ENCODE results near the gene PRKCE.

Gene PRKCE

GRCh38 chr2:45710468-45710867 lies 59.0 kb downstream of the PRKCE start:
- H3K4me3 ChIP-seq (replicated peaks in 1 of 2; ENCODE audit: low read depth in 2 of 2, low read length in 2 of 2): no peak overlapping the region
- TF ChIP-seq CTCF (IDR thresholded peaks at IDR 0.05; ENCODE audit: low read depth, low read length): no peak
- DNase-seq (ENCODE audit: low read depth in 2 of 2): no peak

GRCh38 chr2:45711224-45711623 lies 59.7 kb downstream of the PRKCE start:
- H3K4me3 ChIP-seq (replicated peaks in 1 of 2; ENCODE audit: low read depth in 2 of 2, low read length in 2 of 2): no peak overlapping the region
- DNase-seq (ENCODE audit: low read depth in 2 of 2): no peak
- no peak for TF ChIP-seq CTCF (IDR thresholded peaks at IDR 0.05; ENCODE audit: low read depth, low read length)

DNA sequence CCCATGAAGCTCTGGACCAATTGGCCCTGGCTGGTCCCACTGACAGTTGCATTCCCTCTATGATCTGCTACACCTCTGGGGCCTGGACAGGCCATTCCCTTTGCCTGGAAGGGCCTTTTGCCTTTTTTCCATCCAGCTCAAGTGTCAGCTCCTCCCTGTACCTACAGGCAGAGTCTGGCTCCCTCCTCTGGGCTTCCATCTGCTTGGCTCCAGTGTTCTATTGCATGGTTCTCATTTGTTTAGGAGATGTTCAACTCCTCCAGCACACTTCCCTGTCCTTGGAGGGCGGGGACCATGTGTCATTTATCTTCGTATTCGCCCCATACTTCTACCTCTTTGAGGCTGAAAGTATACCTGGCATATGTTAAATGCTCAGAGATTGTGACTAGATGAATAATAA lies 61.1 kb downstream of the PRKCE start:
- no peak overlapping the region for H3K4me3 ChIP-seq (replicated peaks in 1 of 2; ENCODE audit: low read depth in 2 of 2, low read length in 2 of 2)

DNA sequence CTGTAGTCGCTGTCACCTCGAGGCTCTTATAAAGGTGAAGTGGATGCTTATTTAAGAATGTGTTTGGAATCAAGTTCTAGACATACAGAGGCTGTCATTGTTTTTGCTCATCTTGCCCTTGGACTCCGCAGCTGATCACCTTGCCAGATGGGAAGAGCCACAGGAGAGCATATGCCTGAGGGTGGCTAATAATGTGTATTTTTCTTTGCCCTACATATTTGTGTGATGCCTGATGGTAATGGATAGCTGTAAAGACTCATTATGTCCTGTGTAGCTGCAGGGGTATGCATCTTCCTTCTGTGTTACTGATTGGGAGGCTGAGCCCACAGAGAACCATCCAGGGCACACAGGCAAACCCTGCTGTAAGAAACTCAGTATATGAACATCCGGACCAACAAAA lies 61.7 kb downstream of the PRKCE start:
- DNase-seq (ENCODE audit: low read depth in 2 of 2): no peak
- no peak for TF ChIP-seq CTCF (IDR thresholded peaks at IDR 0.05; ENCODE audit: low read depth, low read length)
- no peak overlapping the region for H3K4me3 ChIP-seq (replicated peaks in 1 of 2; ENCODE audit: low read depth in 2 of 2, low read length in 2 of 2)

More for the DNA sequence above, 61.1 kb downstream of the PRKCE start:
- no peak for DNase-seq (ENCODE audit: low read depth in 2 of 2)
- no peak for TF ChIP-seq CTCF (IDR thresholded peaks at IDR 0.05; ENCODE audit: low read depth, low read length)

GRCh38 chr2:45713591-45713990 lies 62.1 kb downstream of the PRKCE start:
- no peak for DNase-seq (ENCODE audit: low read depth in 2 of 2)
- no peak for TF ChIP-seq CTCF (IDR thresholded peaks at IDR 0.05; ENCODE audit: low read depth, low read length)

GRCh38 chr2:45714679-45715078 lies 63.2 kb downstream of the PRKCE start:
- DNase-seq (ENCODE audit: low read depth in 2 of 2): no peak
- TF ChIP-seq CTCF (IDR thresholded peaks at IDR 0.05; ENCODE audit: low read depth, low read length): no peak
- H3K4me3 ChIP-seq (replicated peaks in 1 of 2; ENCODE audit: low read depth in 2 of 2, low read length in 2 of 2): no peak overlapping the region

More at GRCh38 chr2:45713591-45713990, 62.1 kb downstream of the PRKCE start:
- no peak overlapping the region for H3K4me3 ChIP-seq (replicated peaks in 1 of 2; ENCODE audit: low read depth in 2 of 2, low read length in 2 of 2)
